ENCODE data around the gene IGF2R.

Gene IGF2R

DNA sequence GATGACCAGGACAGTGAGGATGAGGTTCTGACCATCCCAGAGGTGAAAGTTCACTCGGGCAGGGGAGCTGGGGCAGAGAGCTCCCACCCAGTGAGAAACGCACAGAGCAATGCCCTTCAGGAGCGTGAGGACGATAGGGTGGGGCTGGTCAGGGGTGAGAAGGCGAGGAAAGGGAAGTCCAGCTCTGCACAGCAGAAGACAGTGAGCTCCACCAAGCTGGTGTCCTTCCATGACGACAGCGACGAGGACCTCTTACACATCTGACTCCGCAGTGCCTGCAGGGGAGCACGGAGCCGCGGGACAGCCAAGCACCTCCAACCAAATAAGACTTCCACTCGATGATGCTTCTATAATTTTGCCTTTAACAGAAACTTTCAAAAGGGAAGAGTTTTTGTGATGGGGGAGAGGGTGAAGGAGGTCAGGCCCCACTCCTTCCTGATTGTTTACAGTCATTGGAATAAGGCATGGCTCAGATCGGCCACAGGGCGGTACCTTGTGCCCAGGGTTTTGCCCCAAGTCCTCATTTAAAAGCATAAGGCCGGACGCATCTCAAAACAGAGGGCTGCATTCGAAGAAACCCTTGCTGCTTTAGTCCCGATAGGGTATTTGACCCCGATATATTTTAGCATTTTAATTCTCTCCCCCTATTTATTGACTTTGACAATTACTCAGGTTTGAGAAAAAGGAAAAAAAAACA, 136.1 kb downstream of the IGF2R start:
- Histone ChIP-seq H3K27me3 (ENCODE audit: control insufficient read depth, insufficient read depth, low read length) (no peaks in the 10 kb centered on the region), H3K9me3 (ENCODE audit: control insufficient read depth, low read length) (no peaks in the 10 kb centered on the region), H3K79me2 (no peaks in the 10 kb centered on the region), H3K36me3 (ENCODE audit: control insufficient read depth, insufficient read depth, low read length) (no peaks in the 10 kb centered on the region), H3K4me1 (no peaks in the 10 kb centered on the region), H3K27ac (no peak overlapping the region), H2AFZ (no peak overlapping the region), H3K4me3 (ENCODE audit: low read depth, low read length) (no peak overlapping the region), H3K4me2 (ENCODE audit: low read length) (no peak overlapping the region), H3K9ac (no peak overlapping the region)
- no peak for TF ChIP-seq CTCF (IDR thresholded peaks at IDR 0.05)

- no peaks in the 10 kb centered on the region for H3K36me3 ChIP-seq (ENCODE audit: control insufficient read depth, insufficient read depth, low read length)
- no peak for TF ChIP-seq CTCF (IDR thresholded peaks at IDR 0.05)
- no peak overlapping the region for H3K4me2 ChIP-seq (ENCODE audit: low read length)
Measured at GRCh38 chr6:160106010-160106409, 137.1 kb downstream of the IGF2R start.

GRCh38 chr6:160106701-160107100, 137.8 kb downstream of the IGF2R start:
- Histone ChIP-seq H3K36me3 (ENCODE audit: control insufficient read depth, insufficient read depth, low read length) (no peaks in the 10 kb centered on the region), H3K4me3 (ENCODE audit: low read depth, low read length) (no peak overlapping the region), H3K27ac (no peak overlapping the region), H3K9me3 (ENCODE audit: control insufficient read depth, low read length) (no peaks in the 10 kb centered on the region), H3K27me3 (ENCODE audit: control insufficient read depth, insufficient read depth, low read length) (no peaks in the 10 kb centered on the region), H3K4me2 (ENCODE audit: low read length) (no peak overlapping the region), H2AFZ (no peak overlapping the region), H3K4me1 (no peaks in the 10 kb centered on the region), H3K79me2 (no peaks in the 10 kb centered on the region), H3K9ac (no peak overlapping the region)
- TF ChIP-seq CTCF (IDR thresholded peaks at IDR 0.05) = no peak

More at GRCh38 chr6:160106010-160106409, 137.1 kb downstream of the IGF2R start:
- Histone ChIP-seq H2AFZ (no peak overlapping the region), H3K27ac (no peak overlapping the region), H3K9ac (no peak overlapping the region), H3K4me1 (no peaks in the 10 kb centered on the region), H3K27me3 (ENCODE audit: control insufficient read depth, insufficient read depth, low read length) (no peaks in the 10 kb centered on the region), H3K79me2 (no peaks in the 10 kb centered on the region), H3K4me3 (ENCODE audit: low read depth, low read length) (no peak overlapping the region), H3K9me3 (ENCODE audit: control insufficient read depth, low read length) (no peaks in the 10 kb centered on the region)

- no peak for TF ChIP-seq CTCF (IDR thresholded peaks at IDR 0.05)
- Histone ChIP-seq H2AFZ (no peak overlapping the region), H3K27ac (no peak overlapping the region), H3K9ac (no peak overlapping the region), H3K79me2 (no peaks in the 10 kb centered on the region), H3K9me3 (ENCODE audit: control insufficient read depth, low read length) (no peaks in the 10 kb centered on the region), H3K4me3 (ENCODE audit: low read depth, low read length) (no peak overlapping the region), H3K27me3 (ENCODE audit: control insufficient read depth, insufficient read depth, low read length) (no peaks in the 10 kb centered on the region), H3K4me2 (ENCODE audit: low read length) (no peak overlapping the region), H3K4me1 (no peaks in the 10 kb centered on the region), H3K36me3 (ENCODE audit: control insufficient read depth, insufficient read depth, low read length) (no peaks in the 10 kb centered on the region)
Measured at GRCh38 chr6:160108077-160108476, 139.2 kb downstream of the IGF2R start.

GRCh38 chr6:160110586-160111123, 141.8 kb downstream of the IGF2R start:
- Histone ChIP-seq H3K27ac (no peak overlapping the region), H3K9me3 (ENCODE audit: control insufficient read depth, low read length) (no peaks in the 10 kb centered on the region), H2AFZ (no peak overlapping the region), H3K36me3 (ENCODE audit: control insufficient read depth, insufficient read depth, low read length) (no peaks in the 10 kb centered on the region), H3K9ac (no peak overlapping the region), H3K4me2 (ENCODE audit: low read length) (no peak overlapping the region), H3K27me3 (ENCODE audit: control insufficient read depth, insufficient read depth, low read length) (no peaks in the 10 kb centered on the region), H3K79me2 (no peaks in the 10 kb centered on the region), H3K4me1 (no peaks in the 10 kb centered on the region), H3K4me3 (ENCODE audit: low read depth, low read length) (no peak overlapping the region)
- no peak for TF ChIP-seq CTCF (IDR thresholded peaks at IDR 0.05)

Measured in parathyroid adenoma (tissue), 2 donors.